BLaER1 (cell line): ENCODE data around the gene WIF1.

Source experiments
- H3K27ac ChIP-seq: shearing (Covaris generic); formaldehyde crosslinking; 2 replicates; pipeline ENCODE4 v1.8.1; 2022
- H3K27me3 ChIP-seq: shearing (Covaris generic); formaldehyde crosslinking; 2 replicates; pipeline ENCODE4 v1.8.1; 2022
- H3K36me3 ChIP-seq: shearing (Covaris generic); formaldehyde crosslinking; 2 replicates; pipeline ENCODE4 v1.8.1; 2022
- H3K4me1 ChIP-seq: shearing (Covaris generic); formaldehyde crosslinking; 2 replicates; pipeline ENCODE4 v1.8.1; 2022
- H3K4me2 ChIP-seq: shearing (Covaris generic); formaldehyde crosslinking; 2 replicates; pipeline ENCODE4 v1.8.1; 2022
- H3K4me3 ChIP-seq: shearing (Covaris generic); formaldehyde crosslinking; 2 replicates; pipeline ENCODE4 v1.8.1; 2022
- H3K9ac ChIP-seq: shearing (Covaris generic); formaldehyde crosslinking; 2 replicates; pipeline ENCODE4 v1.8.1; 2022
- H3K9me3 ChIP-seq: shearing (Covaris generic); formaldehyde crosslinking; 2 replicates; pipeline ENCODE4 v1.8.1; 2022
- H4K20me1 ChIP-seq: shearing (Covaris generic); formaldehyde crosslinking; 2 replicates; pipeline ENCODE4 v1.8.1; 2022
- Cebpa-rat ChIP-seq: shearing (Covaris generic); IDR thresholded peaks from 2 replicates; pipeline ENCODE4 v1.8.1; 2022

The WIF1 gene

DNA sequence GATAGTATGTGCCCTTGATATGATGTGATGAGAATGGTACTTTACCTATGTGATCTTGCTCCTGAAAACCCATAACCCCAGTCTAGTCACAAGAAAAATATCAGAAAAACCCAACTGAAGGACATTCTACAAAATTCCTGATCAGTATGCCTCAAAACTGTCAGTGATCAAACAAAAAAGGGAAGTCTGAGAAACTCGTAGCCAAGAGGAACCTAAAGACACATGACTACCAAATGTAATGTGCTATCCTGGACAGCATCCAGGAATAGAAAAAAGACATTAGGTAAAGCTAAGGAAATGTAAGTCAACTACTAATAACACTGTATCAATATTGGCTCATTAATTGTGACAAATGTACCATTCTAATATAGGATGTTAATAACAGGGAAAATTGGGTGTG lies 4.1 kb upstream of the WIF1 start:
- no peaks in the 10 kb centered on the region for H3K27me3 ChIP-seq
- H3K4me3 ChIP-seq, result no peak overlapping the region
- H3K9me3 ChIP-seq, result peaks cover 15% of the 10 kb centered on the region
- no peak for TF ChIP-seq Cebpa-rat
- H3K4me1 ChIP-seq, result no peaks in the 10 kb centered on the region
- H3K27ac ChIP-seq, result no peak overlapping the region
- H4K20me1 ChIP-seq, result no peaks in the 10 kb centered on the region
- H3K36me3 ChIP-seq, result no peaks in the 10 kb centered on the region
- H3K9ac ChIP-seq, result no peak overlapping the region
- no peak overlapping the region for H3K4me2 ChIP-seq

DNA sequence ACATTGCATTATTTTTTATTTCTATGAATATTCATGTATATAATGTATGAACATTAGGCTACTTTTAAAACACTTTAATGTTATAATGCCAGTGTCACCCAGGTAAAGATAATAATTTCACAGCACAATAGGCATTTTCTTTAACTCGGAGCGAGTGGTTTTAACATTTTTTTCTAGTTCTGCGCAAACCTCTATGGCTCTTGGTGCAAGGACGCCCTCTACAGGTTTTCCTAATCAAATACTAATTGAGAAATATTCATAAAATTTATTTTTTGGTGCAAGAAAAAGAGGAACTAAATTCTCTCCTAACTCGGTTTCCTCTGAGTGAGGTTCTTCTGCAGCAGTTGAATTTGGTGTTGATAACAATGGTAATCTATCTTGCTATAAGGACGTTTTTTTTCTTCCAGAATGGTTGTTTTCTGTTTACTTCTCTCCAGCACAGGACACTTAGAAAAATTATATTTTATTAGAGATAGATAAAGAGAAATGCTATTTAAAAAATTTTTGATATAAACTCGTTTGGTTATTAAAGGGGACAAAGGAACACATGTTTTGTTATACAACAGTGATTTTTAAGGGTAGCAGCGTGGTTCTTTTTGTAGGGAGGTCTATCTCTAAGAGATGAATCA lies 2.4 kb upstream of the WIF1 start:
- Histone ChIP-seq H3K4me3 (no peak overlapping the region), H3K4me1 (no peaks in the 10 kb centered on the region), H3K9me3 (peaks cover 15% of the 10 kb centered on the region), H3K9ac (no peak overlapping the region), H3K36me3 (no peaks in the 10 kb centered on the region), H3K27ac (no peak overlapping the region), H3K4me2 (no peak overlapping the region), H3K27me3 (no peaks in the 10 kb centered on the region), H4K20me1 (no peaks in the 10 kb centered on the region)
- no peak for TF ChIP-seq Cebpa-rat

DNA sequence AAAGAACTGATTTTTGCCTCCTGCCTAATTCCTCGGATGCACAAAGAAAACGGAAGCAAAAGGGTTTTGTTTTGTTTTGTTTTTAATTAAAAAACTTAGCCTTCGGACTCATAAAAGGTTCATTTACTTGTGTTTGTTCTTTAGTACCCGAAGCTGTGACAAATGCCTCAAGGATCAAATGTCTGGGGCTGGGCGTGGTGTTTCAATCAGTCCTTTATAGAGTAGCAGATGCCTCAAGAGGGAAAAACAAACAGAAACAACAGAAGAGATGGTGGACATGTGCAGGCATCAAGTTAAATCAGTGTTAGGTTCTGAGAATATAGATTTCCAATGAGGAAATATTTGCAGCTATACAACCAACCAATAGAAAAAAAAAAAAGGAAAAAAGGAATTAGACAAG lies 1.6 kb upstream of the WIF1 start:
- H3K4me3 ChIP-seq, result no peak overlapping the region
- H3K4me1 ChIP-seq, result no peaks in the 10 kb centered on the region
- H3K36me3 ChIP-seq, result no peaks in the 10 kb centered on the region
- H3K9me3 ChIP-seq, result peaks cover 15% of the 10 kb centered on the region
- no peaks in the 10 kb centered on the region for H3K27me3 ChIP-seq
- H3K27ac ChIP-seq, result no peak overlapping the region
- no peaks in the 10 kb centered on the region for H4K20me1 ChIP-seq
- TF ChIP-seq Cebpa-rat, result no peak
- H3K4me2 ChIP-seq, result no peak overlapping the region
- no peak overlapping the region for H3K9ac ChIP-seq

DNA sequence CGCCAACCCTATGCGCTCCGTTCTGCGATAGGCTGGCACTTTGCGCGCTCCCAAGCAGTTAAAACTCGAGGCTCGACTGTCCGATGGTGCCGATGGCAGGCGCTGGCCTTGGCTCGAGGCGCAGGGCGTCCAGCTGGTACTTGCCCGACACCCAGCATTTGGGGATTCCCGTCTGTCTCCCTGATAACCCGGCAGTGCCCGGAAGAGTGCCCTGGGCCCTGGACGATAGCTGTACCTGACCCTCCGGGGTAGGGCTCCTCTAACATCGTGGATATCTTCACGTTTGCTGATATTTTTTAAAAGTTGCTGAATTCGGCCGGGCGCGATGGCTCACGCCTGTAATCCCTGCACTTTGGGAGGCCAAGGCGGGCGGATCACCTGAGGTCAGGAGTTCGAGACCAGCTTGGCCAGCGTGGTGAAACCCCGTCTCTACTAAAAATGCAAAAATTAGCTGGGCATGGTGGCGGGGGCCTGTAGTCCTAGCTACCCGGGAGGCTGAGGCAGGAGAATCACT lies 908 bp upstream of the WIF1 start:
- TF ChIP-seq Cebpa-rat, result no peak
- H3K9ac ChIP-seq, result no peak overlapping the region
- H3K27ac ChIP-seq, result no peak overlapping the region
- no peaks in the 10 kb centered on the region for H4K20me1 ChIP-seq
- no peak overlapping the region for H3K4me3 ChIP-seq
- H3K4me1 ChIP-seq, result no peaks in the 10 kb centered on the region
- no peaks in the 10 kb centered on the region for H3K27me3 ChIP-seq
- H3K36me3 ChIP-seq, result no peaks in the 10 kb centered on the region
- H3K4me2 ChIP-seq, result no peak overlapping the region
- H3K9me3 ChIP-seq, result peaks cover 15% of the 10 kb centered on the region

DNA sequence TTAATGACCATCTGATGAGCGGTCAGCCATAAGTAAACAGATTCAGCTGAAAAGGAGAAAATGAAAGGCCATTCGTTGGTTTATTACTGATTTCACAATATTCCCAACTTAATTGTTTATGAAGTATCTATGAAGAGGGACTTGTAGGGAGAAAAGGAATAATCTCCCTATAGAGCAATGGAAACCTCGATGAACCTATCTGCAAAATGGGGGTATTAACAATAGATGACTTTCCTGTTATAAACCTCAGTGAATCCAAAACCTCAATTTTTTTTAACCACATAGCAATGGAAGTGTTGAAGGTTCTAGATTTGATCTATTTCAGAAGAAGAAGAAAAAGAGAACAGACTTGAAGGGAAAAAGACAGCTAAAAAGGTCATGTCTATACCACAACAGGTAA lies 2.0 kb downstream of the WIF1 start:
- Histone ChIP-seq H3K27me3 (no peaks in the 10 kb centered on the region), H3K27ac (no peak overlapping the region), H3K9ac (no peak overlapping the region), H3K36me3 (no peaks in the 10 kb centered on the region), H3K4me2 (no peak overlapping the region), H3K4me3 (no peak overlapping the region), H3K4me1 (no peaks in the 10 kb centered on the region), H3K9me3 (peaks cover 15% of the 10 kb centered on the region), H4K20me1 (no peaks in the 10 kb centered on the region)
- no peak for TF ChIP-seq Cebpa-rat

DNA sequence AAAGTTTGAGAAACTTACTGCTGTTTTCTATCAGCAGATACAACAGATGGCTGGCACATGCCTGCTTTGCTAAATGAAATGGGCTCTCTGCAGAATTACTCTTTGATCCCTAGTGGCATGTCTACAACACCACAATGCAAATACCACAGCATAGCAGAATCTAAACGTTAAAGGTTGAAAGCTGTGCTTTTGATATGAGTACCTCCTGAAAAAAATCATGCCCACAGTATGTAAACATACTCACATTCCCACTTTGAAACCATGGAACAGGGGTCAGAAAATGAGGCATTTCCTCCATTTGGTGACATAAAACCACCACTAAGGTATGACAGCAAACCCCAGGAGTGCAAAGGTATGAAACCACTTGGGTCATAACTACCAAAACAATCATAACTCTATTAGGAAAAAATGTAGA lies 7.5 kb downstream of the WIF1 start:
- H3K9me3 ChIP-seq, result no peaks in the 10 kb centered on the region
- no peak overlapping the region for H3K4me3 ChIP-seq
- H3K27ac ChIP-seq, result no peak overlapping the region
- H3K36me3 ChIP-seq, result no peaks in the 10 kb centered on the region
- no peaks in the 10 kb centered on the region for H3K27me3 ChIP-seq
- H4K20me1 ChIP-seq, result no peaks in the 10 kb centered on the region
- no peak overlapping the region for H3K9ac ChIP-seq
- H3K4me2 ChIP-seq, result no peak overlapping the region
- no peaks in the 10 kb centered on the region for H3K4me1 ChIP-seq
- no peak for TF ChIP-seq Cebpa-rat

DNA sequence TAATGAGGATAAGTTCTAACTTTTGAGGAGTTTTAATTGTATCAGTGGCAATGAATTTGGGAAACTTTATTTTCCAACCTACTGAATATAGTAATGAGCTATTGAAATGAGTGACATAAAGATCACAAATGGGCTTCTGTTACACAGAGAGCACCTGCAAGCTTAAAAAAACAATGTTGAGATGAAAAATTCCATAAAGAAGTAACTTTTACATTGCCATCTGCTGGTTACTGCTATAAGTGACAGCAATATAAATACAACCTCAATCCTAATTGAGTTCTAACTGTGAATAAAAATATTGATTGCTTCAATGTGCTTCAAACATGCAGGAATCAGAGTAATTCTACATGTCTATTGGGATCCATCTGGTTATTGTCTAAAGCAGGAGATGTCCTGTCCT lies 14.2 kb downstream of the WIF1 start:
- H3K36me3 ChIP-seq, result no peaks in the 10 kb centered on the region

DNA sequence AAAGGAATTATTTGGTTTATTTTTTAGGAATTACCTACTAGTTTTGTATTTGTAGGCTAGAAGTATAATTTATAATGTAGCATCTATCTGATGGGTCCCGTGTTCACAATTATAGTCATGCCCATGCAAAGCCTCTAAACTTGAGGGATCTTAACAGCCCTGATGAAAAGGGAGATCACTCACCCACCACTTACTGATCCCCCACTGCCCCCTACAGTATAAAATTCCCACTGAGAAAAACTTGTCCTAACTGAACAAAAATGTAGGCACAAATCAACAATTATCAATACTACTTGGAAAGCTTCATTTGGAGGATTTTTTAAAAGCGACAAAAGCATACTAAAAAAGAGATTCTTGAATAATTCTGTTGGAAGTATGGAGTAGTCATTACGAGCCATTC lies 21.0 kb downstream of the WIF1 start:
- TF ChIP-seq Cebpa-rat, result no peak
- H3K27ac ChIP-seq, result no peak overlapping the region
- no peaks in the 10 kb centered on the region for H4K20me1 ChIP-seq
- H3K4me3 ChIP-seq, result no peak overlapping the region
- H3K4me2 ChIP-seq, result no peak overlapping the region
- no peaks in the 10 kb centered on the region for H3K9me3 ChIP-seq
- no peak overlapping the region for H3K9ac ChIP-seq
- no peaks in the 10 kb centered on the region for H3K4me1 ChIP-seq
- no peaks in the 10 kb centered on the region for H3K27me3 ChIP-seq
- no peaks in the 10 kb centered on the region for H3K36me3 ChIP-seq

More for the DNA sequence above, 14.2 kb downstream of the WIF1 start:
- no peak overlapping the region for H3K4me2 ChIP-seq
- no peaks in the 10 kb centered on the region for H4K20me1 ChIP-seq
- no peak overlapping the region for H3K4me3 ChIP-seq
- no peaks in the 10 kb centered on the region for H3K4me1 ChIP-seq
- TF ChIP-seq Cebpa-rat, result no peak
- no peaks in the 10 kb centered on the region for H3K9me3 ChIP-seq
- H3K27me3 ChIP-seq, result no peaks in the 10 kb centered on the region
- no peak overlapping the region for H3K27ac ChIP-seq
- H3K9ac ChIP-seq, result no peak overlapping the region

DNA sequence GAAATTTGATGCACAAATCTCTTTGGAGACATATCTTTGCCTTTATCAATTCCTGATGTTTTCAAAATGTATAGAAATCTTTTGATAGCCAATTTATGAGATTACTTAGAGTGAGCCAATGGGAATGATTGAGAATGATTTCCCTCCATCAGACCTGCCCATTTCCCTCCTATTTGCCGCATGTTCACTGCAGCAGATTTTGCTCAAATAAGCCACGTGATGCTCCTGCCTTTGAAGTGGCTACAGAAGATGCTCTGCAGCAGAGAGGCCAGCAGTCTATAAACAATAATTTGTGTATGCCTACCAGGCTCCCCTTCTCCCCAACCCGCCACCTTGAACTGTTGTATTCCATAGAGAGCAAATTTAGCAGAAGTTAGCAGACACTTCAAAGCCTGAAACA lies 21.9 kb downstream of the WIF1 start:
- no peak overlapping the region for H3K9ac ChIP-seq
- H3K4me3 ChIP-seq, result no peak overlapping the region
- H3K27me3 ChIP-seq, result no peaks in the 10 kb centered on the region
- no peaks in the 10 kb centered on the region for H3K9me3 ChIP-seq
- TF ChIP-seq Cebpa-rat, result no peak
- H3K4me1 ChIP-seq, result no peaks in the 10 kb centered on the region
- no peaks in the 10 kb centered on the region for H3K36me3 ChIP-seq
- no peak overlapping the region for H3K4me2 ChIP-seq
- H4K20me1 ChIP-seq, result no peaks in the 10 kb centered on the region
- H3K27ac ChIP-seq, result no peak overlapping the region

DNA sequence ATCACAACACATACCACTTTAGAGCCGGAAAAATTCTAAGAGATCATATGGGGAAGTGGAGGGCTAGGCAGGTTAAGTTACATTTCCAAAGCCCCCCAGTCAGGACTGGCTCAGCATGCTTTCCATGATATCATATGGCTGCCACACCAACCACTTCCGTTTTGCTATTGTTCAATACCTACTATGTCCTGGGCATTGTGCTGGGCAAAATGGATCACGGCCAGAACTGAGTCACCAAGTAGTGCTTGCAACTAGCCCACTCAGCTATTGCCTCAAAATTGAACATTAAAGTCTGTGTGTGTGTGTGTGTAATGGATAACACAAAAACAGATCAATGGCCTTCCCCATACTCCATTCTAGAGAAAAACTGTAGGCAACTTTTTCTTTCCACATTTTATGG lies 22.7 kb downstream of the WIF1 start:
- Histone ChIP-seq H3K4me2 (no peak overlapping the region), H3K27ac (no peak overlapping the region), H3K36me3 (no peaks in the 10 kb centered on the region), H3K4me1 (no peaks in the 10 kb centered on the region), H3K27me3 (no peaks in the 10 kb centered on the region), H3K4me3 (no peak overlapping the region), H3K9ac (no peak overlapping the region), H3K9me3 (no peaks in the 10 kb centered on the region), H4K20me1 (no peaks in the 10 kb centered on the region)
- no peak for TF ChIP-seq Cebpa-rat

DNA sequence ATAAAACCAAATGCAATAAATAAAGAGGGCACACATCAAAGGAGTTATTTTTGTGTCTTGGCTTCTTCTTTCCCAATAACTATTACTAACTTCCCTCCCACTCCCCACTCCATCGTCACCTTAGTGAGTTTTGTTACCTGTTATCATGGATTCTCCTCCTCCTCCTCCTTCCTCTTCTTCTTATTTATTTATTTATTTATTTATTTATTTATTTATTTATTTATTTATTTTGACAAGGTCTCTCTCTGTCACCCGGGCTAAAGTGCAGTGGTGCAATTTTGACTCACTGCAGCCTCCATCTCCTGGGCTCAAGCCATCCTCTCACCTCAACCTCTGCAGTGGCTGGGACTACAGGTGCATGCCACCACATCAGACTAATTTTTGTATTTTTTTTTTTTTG lies 26.4 kb downstream of the WIF1 start:
- no peaks in the 10 kb centered on the region for H3K9me3 ChIP-seq
- H3K4me3 ChIP-seq, result no peak overlapping the region
- H3K4me2 ChIP-seq, result no peak overlapping the region
- no peaks in the 10 kb centered on the region for H3K27me3 ChIP-seq
- no peaks in the 10 kb centered on the region for H4K20me1 ChIP-seq
- no peak overlapping the region for H3K27ac ChIP-seq
- no peak overlapping the region for H3K9ac ChIP-seq
- H3K36me3 ChIP-seq, result no peaks in the 10 kb centered on the region
- no peak for TF ChIP-seq Cebpa-rat
- H3K4me1 ChIP-seq, result no peaks in the 10 kb centered on the region
